Cardiac fibroblast (primary cell): ENCODE results near the gene PTRHD1.
A peak's percentile ranks its signal among the peaks of the same experiment; 100 is the strongest.
"Not testable (repeated sequence)": the region's sequence is repeated elsewhere in the genome, so short reads cannot be mapped to it uniquely, and the experiment has no call there.

Experiments used
- DNase-seq, 2 donors: peaks; one replicate each; pipeline versions ENCODE4 v3.0.0 to v3.0.0-alpha.2; 2010; ENCODE audit warnings: low read depth in 2 of 2
- H3K4me3 ChIP-seq, 2 donors: replicated peaks in 1 of 2; 1 replicate in 1 of 2; 2 replicates in 1 of 2; pipeline ENCODE4 v1.5.1; 2011; ENCODE audit warnings: low read depth in 2 of 2, low read length in 2 of 2, mild to moderate bottlenecking in 2 of 2, moderate library complexity in 1 of 2
- CTCF ChIP-seq: IDR thresholded peaks from one replicate; pipeline ENCODE4 v1.5.1; 2011; ENCODE audit warnings: low read depth, mild to moderate bottlenecking, low read length, inconsistent platforms

Gene PTRHD1

DNA sequence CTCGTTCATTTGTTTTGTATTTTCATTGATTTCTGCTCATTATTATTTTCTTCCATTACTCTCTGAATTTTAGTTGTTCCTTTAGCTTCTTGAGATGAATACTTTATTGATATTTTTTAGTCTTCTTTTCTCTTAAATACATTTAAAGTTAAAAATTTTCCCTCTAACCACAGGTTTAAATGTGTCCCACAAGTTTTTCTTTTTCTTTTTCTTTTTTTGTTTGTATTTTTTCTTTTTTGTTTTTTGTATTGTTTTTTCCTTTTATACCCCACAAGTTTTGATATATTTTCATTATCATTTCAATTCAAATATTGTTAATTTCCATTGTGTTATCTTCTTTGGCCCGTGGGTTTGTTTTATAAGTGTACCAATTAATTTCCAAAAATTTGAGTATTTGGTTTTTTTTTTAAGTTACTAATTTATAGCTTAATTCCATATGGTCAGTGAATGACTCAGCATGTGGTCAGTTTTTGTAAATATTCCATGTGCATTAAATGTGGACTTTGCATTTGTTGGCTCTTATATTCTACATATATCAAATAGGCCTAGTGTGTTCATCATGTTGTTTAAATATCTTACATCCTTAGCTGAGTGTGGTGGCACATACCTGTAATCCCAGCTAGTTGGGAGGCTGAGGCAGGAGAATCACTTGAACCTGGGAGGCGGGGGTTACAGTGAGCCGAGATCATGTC lies 16.3 kb upstream of the PTRHD1 start:
- DNase-seq = peak in 1 of 2 donors; percentile 38
- TF ChIP-seq CTCF = no peak
- H3K4me3 ChIP-seq = no peak overlapping the region

- no peak for TF ChIP-seq CTCF
- H3K4me3 ChIP-seq = no peak overlapping the region
These were observed 13.5 kb upstream of the PTRHD1 start for GRCh38 chr2:24806661-24807036.

GRCh38 chr2:24805811-24806660 lies 12.8 kb upstream of the PTRHD1 start:
- not testable (repeated sequence) for DNase-seq, H3K4me3 ChIP-seq

More at GRCh38 chr2:24806661-24807036, 13.5 kb upstream of the PTRHD1 start:
- DNase-seq = no peak

DNA sequence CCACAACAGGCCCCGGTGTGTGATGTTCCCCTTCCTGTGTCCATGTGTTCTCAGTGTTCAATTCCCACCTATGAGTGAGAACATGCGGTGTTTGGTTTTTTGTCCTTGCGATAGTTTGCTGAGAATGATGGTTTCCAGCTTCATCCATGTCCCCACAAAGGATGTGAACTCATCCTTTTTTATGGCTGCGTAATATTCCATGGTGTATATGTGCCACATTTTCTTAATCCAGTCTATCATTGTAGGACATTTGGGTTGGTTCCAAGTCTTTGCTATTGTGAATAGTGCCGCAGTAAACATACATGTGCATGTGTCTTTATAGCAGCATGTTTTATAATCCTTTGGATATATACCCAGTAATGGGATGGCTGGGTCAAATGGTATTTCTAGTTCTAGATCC lies 7.3 kb upstream of the PTRHD1 start:
- not testable (repeated sequence) for DNase-seq, H3K4me3 ChIP-seq

GRCh38 chr2:24797644-24798043 lies 4.5 kb upstream of the PTRHD1 start:
- H3K4me3 ChIP-seq = no peak overlapping the region
- no peak for TF ChIP-seq CTCF
- DNase-seq = no peak

GRCh38 chr2:24793761-24794435 lies 707 bp upstream of the PTRHD1 start:
- H3K4me3 ChIP-seq = peak overlapping the region; percentile 81 to 85
- DNase-seq = peak; percentile 36 to 49
- no peak for TF ChIP-seq CTCF

GRCh38 chr2:24792542-24792873 lies 683 bp downstream of the PTRHD1 start:
- no peak for TF ChIP-seq CTCF
- DNase-seq = no peak
- H3K4me3 ChIP-seq = peak overlapping the region; percentile 81 to 85
